Activated T-cell treated with anti-CD3 and anti-CD28 coated beads, Interleukin-2, amount 50 U/mL, for 1 hour (primary cell): Measurements from ENCODE around the gene RNASE13.

Experiments
- DNase-seq: peaks from one replicate; pipeline ENCODE4 v3.0.0-alpha.2; 2020

Gene RNASE13, protein sequence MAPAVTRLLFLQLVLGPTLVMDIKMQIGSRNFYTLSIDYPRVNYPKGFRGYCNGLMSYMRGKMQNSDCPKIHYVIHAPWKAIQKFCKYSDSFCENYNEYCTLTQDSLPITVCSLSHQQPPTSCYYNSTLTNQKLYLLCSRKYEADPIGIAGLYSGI

GRCh38 chr14:21034707-21035106 is at the start of gene RNASE13:
TSS of gene RNASE13 (minus strand) at chr14:21034807. CDS start at chr14:21034288, 519 bp downstream.
- DNase-seq, result no peak

GRCh38 chr14:21084396-21084795 is 49.8 kb upstream of the RNASE13 start:
- DNase-seq, result no peak

- no peak for DNase-seq
Measured at GRCh38 chr14:21083565-21084325, 49.1 kb upstream of the RNASE13 start.

- DNase-seq, result no peak
Measured at GRCh38 chr14:21081521-21082142, 47.0 kb upstream of the RNASE13 start.

DNA sequence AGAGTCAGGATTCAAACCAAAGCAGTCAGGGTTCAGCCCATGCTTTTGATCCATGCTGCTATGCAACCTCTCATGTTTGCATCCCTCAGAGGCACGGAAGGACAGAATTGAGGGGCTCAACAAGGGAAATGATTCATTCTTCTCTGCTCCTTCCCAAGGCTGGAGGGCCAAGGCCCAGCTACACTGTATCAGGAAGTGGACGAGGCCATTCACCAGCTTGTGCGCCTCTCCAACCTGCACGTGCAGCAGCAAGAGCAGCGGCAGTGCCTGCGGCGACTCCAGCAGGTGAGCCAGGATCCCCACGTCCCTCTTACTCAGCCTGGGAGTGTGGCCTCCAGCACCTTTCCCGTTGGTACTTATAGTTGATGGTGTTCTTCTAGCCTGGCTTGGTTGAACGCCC is 44.1 kb upstream of the RNASE13 start:
- no peak for DNase-seq

- DNase-seq, result no peak
Measured at GRCh38 chr14:21078287-21078686, 43.7 kb upstream of the RNASE13 start.

DNA sequence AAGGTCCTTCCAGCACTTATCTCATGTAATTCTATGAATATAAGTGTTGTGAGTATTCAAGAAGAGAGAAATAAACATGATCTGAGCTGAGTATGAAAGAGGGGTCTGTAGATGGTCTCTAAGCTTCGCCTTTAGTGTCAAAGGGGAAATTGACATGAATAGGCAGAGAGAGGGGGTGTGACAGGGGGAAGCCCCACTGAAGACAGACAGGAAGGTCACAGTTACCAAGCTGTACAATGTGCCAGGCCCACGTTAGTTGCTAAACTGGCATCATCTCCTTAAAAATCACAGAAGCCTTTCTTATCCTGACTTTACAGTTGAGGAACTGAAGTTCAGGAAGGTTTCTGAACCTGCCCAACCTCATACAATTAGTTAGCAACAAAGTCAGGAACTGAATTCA is 43.1 kb upstream of the RNASE13 start:
- no peak for DNase-seq

- DNase-seq, result no peak
Measured at GRCh38 chr14:21075719-21076437, 41.3 kb upstream of the RNASE13 start.

DNA sequence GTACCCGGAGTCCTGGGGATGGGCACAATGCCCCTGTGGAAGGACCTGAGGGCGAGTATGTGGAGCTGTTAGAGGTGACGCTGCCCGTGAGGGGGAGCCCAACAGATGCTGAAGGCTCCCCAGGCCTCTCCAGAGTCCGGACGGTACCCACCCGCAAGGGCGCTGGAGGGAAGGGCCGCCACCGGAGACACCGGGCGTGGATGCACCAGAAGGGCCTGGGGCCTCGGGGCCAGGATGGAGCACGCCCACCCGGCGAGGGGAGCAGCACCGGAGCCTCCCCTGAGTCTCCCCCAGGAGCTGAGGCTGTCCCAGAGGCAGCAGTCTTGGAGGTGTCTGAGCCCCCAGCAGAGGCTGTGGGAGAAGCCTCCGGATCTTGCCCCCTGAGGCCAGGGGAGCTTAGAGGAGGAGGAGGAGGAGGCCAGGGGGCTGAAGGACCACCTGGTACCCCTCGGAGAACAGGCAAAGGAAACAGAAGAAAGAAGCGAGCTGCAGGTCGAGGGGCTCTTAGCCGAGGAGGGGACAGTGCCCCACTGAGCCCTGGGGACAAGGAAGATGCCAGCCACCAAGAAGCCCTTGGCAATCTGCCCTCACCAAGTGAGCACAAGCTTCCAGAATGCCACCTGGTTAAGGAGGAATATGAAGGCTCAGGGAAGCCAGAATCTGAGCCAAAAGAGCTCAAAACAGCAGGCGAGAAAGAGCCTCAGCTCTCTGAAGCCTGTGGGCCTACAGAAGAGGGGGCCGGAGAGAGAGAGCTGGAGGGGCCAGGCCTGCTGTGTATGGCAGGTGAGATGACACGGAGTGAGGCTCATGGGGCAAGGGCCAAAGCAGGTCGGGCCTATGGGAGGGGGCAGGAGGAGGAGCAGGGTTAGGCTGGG is 40.0 kb upstream of the RNASE13 start:
- no peak for DNase-seq

DNA sequence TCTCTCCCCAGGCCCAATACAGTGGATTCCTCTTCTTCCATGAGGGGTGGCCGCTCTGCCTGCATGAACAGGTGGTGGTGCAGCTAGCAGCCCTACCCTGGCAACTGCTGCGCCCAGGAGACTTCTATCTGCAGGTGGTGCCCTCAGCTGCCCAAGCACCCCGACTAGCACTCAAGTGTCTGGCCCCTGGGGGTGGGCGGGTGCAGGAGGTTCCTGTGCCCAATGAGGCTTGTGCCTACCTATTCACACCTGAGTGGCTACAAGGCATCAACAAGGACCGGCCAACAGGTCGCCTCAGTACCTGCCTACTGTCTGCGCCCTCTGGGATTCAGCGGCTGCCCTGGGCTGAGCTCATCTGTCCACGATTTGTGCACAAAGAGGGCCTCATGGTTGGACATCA is 39.3 kb upstream of the RNASE13 start:
- DNase-seq, result no peak

GRCh38 chr14:21072781-21073339 is 38.3 kb upstream of the RNASE13 start:
- no peak for DNase-seq

DNA sequence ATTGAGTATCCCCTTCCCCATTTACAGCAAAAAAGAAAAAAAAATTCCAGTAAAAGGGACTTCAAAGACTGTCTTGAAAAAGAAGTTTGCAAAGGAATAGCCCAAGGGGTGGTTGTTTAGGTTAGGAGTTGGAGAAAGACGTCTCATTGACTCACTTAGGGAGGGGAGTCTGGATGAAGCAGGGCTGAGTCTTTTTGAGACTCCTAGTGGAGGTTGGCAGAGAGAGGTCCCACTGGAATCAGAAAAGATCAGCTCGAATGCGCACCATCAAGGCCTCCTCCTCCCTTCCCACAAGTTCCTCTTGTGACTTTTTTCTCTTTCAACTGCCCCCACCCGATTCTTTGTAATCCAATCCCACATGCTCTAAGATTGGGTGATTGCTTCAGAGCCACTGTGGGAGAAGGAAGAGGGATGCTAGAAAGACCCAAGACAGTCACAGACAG is 37.4 kb upstream of the RNASE13 start:
- DNase-seq, result no peak

DNA sequence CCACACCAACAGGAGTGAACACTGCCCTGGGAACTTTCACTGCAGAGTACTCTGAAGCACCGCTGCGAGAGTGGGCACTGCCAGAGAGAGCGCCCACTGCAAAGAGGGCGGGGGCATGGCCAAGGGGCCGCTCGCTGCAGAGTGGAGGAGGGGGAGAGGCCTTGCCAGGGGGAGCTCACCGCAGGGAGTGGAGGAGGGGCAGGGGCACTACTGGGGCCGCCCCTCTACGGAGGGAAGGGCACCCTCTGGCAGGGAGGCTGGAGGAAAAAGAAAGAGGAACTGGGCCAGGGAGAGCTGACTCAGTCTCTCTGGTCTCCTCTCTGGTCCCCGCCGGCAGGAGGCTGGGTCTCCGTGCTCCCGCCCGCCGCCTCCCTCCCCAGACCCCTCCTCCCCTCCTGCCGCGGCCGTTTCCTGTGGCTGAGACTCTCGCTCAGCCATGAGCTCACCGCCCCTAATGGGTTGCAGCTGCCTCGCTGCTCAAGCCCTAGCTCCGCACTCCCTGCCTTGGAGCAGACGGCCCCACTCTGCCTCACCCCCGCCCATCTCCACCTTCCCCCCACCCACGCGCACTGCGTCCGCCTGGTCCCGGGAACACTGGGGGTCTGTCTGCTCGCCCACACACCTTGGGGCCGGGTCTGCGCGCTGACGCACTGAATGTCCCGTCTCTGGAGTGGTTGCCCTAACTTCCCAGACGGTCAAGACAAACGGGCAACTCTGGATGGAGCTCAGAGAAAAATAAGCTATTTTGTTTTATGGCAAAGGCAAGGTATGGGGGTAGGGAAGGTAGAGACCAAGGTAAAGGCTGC is 36.8 kb upstream of the RNASE13 start:
- peak; percentile 51 for DNase-seq

DNA sequence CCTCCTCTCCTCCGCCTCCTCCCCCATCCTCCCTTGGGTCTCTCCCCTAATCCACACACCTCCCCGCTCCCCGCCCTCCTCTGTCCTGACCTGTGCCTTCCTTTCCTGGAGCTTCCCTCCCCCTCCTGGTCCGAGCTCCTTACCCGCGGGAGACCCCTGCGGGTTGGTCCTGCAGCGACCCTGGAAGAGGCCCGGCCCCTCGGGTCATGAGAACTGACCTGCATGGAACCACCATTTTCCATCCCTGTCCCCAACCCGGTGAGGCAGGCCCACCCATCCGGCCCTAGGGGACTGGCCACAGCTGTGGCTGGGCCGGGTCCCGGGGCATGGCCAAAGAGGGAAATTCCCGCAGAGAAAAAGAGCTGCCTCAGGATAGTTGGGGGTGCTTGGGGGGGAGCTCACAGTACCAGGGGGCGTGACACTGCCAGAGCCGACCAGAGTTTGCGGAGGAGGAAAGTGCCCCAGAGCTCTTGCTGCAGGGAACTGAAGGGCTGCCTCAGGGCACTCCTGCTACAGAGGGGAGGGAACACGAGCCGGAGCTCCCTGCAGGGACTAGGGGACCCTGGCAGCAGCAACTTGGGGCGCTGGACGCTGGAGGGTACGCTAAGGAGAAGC is 36.1 kb upstream of the RNASE13 start:
- DNase-seq, result peak; percentile 49

DNA sequence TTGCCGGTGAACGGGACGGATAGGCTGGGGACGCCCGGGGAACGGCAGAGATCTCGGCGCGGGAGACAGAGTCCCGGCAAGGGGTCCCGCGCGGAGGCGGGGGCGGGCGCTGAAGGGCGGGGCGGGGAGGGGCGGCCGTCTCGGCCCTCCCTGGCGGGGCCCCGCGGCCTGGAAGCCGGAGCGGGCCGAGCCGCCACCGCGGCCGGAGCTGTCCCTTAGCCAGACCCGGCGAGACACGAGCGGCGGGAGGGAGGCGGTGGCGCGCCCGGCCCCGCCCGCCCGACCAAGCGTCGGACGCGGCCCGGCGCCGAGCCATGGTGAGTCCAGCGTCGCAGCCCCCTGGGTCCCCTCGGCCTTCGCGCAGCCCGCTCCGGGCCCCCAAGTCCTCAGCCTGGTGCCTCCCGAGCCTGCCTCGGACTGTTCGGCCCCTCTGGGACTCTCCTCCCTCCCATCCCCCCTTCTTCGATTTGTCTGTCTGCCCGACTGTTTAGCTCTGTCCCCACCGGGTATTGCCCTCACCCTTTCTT is 35.5 kb upstream of the RNASE13 start, which contains the start of gene ARHGEF40:
Gene ARHGEF40 (plus strand): TSS at position 222 of the 527 bp plus-strand sequence. CDS start 93 bp downstream, at position 315.
- peak; percentile 39 for DNase-seq

DNA sequence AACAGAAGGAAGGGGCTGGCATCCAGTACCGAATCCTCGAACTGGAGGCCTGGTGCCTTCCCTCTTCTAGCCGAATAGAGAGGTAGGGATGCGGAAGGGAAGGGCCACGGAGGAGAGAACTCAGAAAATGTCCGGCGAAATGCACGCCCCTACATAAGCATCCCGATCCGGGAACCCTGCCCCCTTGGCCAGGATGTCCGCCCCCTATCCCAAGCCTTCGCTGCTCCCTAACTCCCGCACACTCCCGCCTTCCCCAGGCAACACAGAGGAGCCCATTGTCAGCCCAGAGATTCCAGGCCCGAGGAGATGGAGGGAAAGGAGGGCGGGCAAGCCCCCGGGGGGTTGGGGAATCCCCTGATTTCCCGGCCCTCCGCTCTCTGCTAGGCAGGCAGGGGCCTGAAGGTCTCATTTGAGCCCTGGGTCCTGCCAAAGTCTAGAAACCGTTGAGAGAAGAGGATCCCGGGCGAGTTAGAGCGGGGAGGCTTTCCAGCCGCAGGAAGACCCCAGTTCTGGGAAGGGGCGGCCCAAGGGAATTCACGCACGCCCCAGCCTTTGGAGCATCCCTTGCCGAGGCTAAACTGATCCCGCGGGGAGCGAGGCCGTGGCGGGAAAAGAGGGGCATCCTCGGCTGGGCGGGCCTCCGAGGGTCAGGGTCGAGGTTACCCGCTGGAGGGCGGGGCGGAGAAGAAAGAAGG is 34.9 kb upstream of the RNASE13 start:
- peak; percentile 54 for DNase-seq

- DNase-seq, result peak; percentile 63
Measured at GRCh38 chr14:21068521-21069387, 34.1 kb upstream of the RNASE13 start.

DNA sequence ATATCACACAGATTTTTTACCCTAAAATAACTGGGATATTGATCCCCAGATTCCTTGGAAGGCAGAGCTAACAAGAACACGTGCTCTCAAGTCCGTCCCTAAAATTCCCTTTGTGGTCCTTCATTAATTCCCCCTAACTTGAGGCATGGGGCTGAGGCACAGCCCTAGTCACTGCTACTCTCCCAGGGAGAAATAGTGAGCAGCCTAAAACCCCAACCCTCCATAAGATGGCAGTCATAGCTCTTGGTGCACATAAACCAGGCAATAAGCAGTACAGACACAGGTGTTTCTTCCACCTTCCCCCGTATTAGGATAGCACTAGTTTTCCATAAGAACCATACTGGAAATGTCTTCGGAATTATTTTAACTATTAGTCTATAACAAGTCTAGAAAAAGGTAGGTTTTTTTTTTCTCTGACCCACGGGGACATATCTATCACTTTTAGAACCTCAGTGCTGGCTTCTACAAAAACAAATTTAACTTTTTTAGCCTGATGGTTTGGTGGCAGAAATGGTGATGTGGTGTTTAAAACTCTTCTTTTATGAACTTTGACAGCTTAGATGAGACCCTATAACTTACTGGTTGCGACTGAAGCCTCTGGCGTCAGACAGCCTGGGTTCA is 32.4 kb upstream of the RNASE13 start:
- DNase-seq, result no peak
